LoVo (cell line): ENCODE measurements around the gene CDC6.

Experiments used
- DNase-seq: peaks from one replicate; pipeline ENCODE4 v3.0.0-alpha.2; 2016; ENCODE audit warnings: low spot score

The CDC6 gene

DNA sequence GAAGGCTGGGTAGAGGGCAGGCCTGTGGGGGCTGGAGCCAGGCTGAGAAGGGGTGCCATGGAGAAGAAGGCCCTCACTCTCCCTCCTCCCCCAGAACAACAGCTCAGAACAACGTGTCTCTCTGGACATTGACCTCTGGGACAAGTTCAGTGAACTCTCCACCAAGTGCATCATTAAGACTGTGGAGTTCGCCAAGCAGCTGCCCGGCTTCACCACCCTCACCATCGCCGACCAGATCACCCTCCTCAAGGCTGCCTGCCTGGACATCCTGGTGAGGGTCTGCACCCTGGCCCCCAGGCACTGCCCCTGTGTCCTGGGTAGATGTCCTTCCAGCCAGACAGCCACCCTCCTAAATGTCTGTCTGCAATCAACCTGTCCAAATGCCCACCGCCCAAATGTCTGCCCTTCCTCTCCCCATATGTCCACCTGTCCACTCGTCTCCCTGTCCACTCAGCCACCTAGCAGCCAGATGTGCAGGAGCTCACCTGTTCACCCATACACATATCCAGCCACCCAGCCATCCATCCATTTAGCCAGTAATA is 64.6 kb downstream of the CDC6 start:
- no peak for DNase-seq

DNA sequence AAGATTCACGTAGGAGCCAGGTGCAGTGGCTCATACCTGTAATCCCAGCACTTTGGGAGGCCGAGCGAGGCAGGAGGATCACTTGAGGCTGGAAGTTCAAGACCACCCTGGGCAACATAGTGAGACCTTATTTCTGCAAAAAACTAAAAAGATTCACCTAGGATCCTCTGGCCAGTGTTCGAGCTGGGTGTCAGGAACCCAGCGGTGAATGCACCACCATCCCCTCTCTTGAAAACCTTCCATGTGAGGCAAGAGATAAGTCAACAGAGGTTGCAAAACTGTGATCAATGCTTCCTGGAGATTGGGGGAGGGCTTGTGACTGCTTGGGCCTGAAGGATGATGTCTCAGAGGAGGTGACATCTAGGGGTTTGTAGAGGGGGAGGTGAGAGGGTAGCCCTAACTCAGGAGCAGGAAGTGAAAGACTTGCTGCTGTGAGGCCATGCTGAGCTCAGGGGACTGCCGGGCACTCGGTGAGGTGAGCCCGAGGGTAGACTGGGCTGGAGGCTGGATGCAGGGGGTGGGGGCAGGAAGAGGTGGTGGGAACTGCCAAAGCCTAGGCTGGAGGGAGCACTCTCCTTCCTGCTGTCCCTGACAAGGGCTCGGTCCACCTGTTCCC is 65.2 kb downstream of the CDC6 start:
- no peak for DNase-seq
